AG04450 (cell line): ENCODE data around the gene TMPRSS15. TPM values are rescaled to one million over a fixed set of nuclear protein-coding genes. Genes with fewer than 3 reads are reported as not detected.

Experiments
- CTCF ChIA-PET: fragments of 300-600, 350-600 bp; formaldehyde crosslinking; extraction: SDS; loops from one replicate; lab custom pipeline; 2022; ENCODE audit warnings: antibody characterized with exemption, inconsistent platforms; lab: Charles Lee
- POLR2A ChIA-PET: fragments of 350-600 bp; formaldehyde crosslinking; extraction: SDS; loops from one replicate; lab custom pipeline; 2021; ENCODE audit warnings: antibody characterized with exemption, inconsistent platforms; lab: Yijun Ruan, JAX
- DNase-seq: peaks from one replicate; pipeline ENCODE4 v3.0.0-alpha.2; 2011; ENCODE audit warnings: low read depth, low spot score
- H3K27ac ChIP-seq: one replicate; pipeline ENCODE4 v1.5.1; 2012; ENCODE audit warnings: low read depth, low read length, control low read depth
- H3K27me3 ChIP-seq: one replicate; pipeline ENCODE4 v1.6.0; 2012; ENCODE audit warnings: low read length; ENCODE audit not compliant: control insufficient read depth, insufficient read depth
- H3K4me3 ChIP-seq: 2 replicates; pipeline ENCODE4 v1.5.1; 2011; ENCODE audit warnings: mild to moderate bottlenecking, low read depth, low read length, control low read depth
- H3K9me3 ChIP-seq: 2 replicates; pipeline ENCODE4 v1.5.1; 2012; ENCODE audit warnings: low read length; ENCODE audit not compliant: control insufficient read depth, insufficient read depth
- polyA plus RNA-seq: library from polyadenylated mRNA; depleted of rRNA; stranded (reverse); fragments of >200 nt; gene quantifications from 2 replicates; pipeline ENCODE4 v1.2.3, GENCODE V29; 2011; rRNA removed
- TF ChIP-seq, protein P1 (sequence below): IDR thresholded peaks from 2 replicates; pipeline ENCODE4 v1.5.1; 2011; ENCODE audit warnings: low read depth, low read length, control low read depth, inconsistent platforms

The TMPRSS15 gene
- polyA plus RNA-seq, 1 experiment, result not detected

GRCh38 chr21:18222346-18222745 lies 181.2 kb downstream of the TMPRSS15 start:
- no peak for DNase-seq
- TF ChIP-seq, protein P1, sequence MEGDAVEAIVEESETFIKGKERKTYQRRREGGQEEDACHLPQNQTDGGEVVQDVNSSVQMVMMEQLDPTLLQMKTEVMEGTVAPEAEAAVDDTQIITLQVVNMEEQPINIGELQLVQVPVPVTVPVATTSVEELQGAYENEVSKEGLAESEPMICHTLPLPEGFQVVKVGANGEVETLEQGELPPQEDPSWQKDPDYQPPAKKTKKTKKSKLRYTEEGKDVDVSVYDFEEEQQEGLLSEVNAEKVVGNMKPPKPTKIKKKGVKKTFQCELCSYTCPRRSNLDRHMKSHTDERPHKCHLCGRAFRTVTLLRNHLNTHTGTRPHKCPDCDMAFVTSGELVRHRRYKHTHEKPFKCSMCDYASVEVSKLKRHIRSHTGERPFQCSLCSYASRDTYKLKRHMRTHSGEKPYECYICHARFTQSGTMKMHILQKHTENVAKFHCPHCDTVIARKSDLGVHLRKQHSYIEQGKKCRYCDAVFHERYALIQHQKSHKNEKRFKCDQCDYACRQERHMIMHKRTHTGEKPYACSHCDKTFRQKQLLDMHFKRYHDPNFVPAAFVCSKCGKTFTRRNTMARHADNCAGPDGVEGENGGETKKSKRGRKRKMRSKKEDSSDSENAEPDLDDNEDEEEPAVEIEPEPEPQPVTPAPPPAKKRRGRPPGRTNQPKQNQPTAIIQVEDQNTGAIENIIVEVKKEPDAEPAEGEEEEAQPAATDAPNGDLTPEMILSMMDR, result no peak
- Histone ChIP-seq H3K9me3 (peaks cover 20% of the 10 kb centered on the region; the same call in 1 of the 2 replicates), H3K27ac (no peak overlapping the region), H3K4me3 (no peak overlapping the region), H3K27me3 (no peaks in the 10 kb centered on the region)
- ChIA-PET POLR2A (no interaction called here), CTCF (no interaction called here)

- no peak overlapping the region for H3K4me3 ChIP-seq
- POLR2A ChIA-PET, result no interaction called here
- H3K9me3 ChIP-seq, result peaks cover 20% of the 10 kb centered on the region; the same call in 1 of the 2 replicates
- TF ChIP-seq, protein P1, result no peak
- DNase-seq, result no peak
- H3K27me3 ChIP-seq, result no peaks in the 10 kb centered on the region
- CTCF ChIA-PET, result no interaction called here
- H3K27ac ChIP-seq, result no peak overlapping the region
Observed at GRCh38 chr21:18220498-18220897, 183.1 kb downstream of the TMPRSS15 start.

Other genes with a start within 250 kb of the TMPRSS15 start
- gene CHODL, start 159.0 kb downstream of the TMPRSS15 start, polyA plus RNA-seq, result 0.05 TPM in 2 replicates